ENCODE results near the gene CEMIP. TPM values are rescaled to one million over a fixed set of nuclear protein-coding genes. Genes with fewer than 3 reads are reported as not detected.

The CEMIP gene
- total and polyA plus RNA-seq, 2 of the 4 experiments (the other 2 are of a cell fraction): 63.8 to 78.0 TPM

DNA sequence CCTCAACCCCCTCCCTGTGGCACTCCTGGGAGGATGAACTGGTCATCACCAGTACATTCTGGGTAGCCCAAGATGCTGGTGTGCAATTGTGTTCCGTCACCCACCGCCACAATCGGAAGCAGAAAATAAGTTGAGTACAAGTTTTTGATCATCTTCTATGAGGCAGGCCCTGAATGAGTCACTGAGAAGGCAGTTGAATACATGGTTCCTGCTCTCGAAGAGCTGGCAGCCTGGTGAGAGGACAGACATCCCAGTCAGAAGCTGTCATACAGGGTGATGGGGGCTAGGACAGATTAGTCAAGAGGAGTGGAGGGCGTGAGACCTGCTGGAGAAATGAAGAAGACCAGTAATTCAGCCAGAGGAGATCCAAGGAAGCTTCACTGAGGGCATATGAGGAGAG, 6.2 kb downstream of the CEMIP start:
- Histone ChIP-seq H3K4ac (ENCODE audit: low read depth, low read length) (no peak overlapping the region), H3K23ac (ENCODE audit: low read depth, low read length) (no peak overlapping the region), H3K9me1 (ENCODE audit: insufficient read depth, low read length) (peaks cover 11% of the 10 kb centered on the region), H2BK20ac (ENCODE audit: low read depth, low read length) (no peak overlapping the region), H2BK5ac (ENCODE audit: low read depth, low read length, poor library complexity, severe bottlenecking) (no peak overlapping the region), H3K4me1 (ENCODE audit: control insufficient read depth, insufficient read depth, low read length) (peaks cover 26% of the 10 kb centered on the region), H3K27ac (ENCODE audit: insufficient read depth, low read length) (no peak overlapping the region), H4K91ac (ENCODE audit: insufficient read depth, low read depth, low read length) (no peak overlapping the region), H2AK5ac (ENCODE audit: low read depth, low read length) (no peak overlapping the region), H3K79me1 (ENCODE audit: low read depth in 1 of 2, low read length in 2 of 2) (peaks cover 6 to 60% of the 10 kb centered on the region in 2 experiments; a peak in 3 of 4 replicates), H2AFZ (replicated peaks; ENCODE audit: low read length, poor library complexity) (no peak overlapping the region), H3K4me3 (ENCODE audit: insufficient read depth, low read depth, low read length) (no peak overlapping the region), H3K27me3 (ENCODE audit: control insufficient read depth, insufficient read depth, low read length) (no peaks in the 10 kb centered on the region), H4K5ac (ENCODE audit: low read depth, low read length) (no peak overlapping the region), H3K4me2 (ENCODE audit: low read depth, low read length) (no peak overlapping the region; the same call in 1 of the 2 replicates), H4K20me1 (ENCODE audit: insufficient read depth, low read length) (peaks cover 90% of the 10 kb centered on the region), H3K36me3 (ENCODE audit: control insufficient read depth, insufficient read depth, low read length) (peaks cover 60% of the 10 kb centered on the region), H2BK15ac (ENCODE audit: low read depth, low read length) (no peak overlapping the region), H2AK9ac (replicated peaks; ENCODE audit: low read depth, low read length, poor library complexity) (no peak overlapping the region), H3K18ac (ENCODE audit: low read depth, low read length) (no peak overlapping the region), H4K8ac (ENCODE audit: low read depth in 2 of 2, low read length in 2 of 2) (no peak overlapping the region), H2BK120ac (ENCODE audit: low read depth, low read length) (no peak overlapping the region), H3K9me3 (ENCODE audit: control insufficient read depth, insufficient read depth, low read length) (no peaks in the 10 kb centered on the region), H3K9ac (ENCODE audit: low read depth, low read length) (no peak overlapping the region), H3K14ac (replicated peaks; ENCODE audit: low read depth, low read length) (no peak overlapping the region), H3K56ac (ENCODE audit: extremely low read depth, insufficient read depth, low read length) (no peak overlapping the region)
- ChIA-PET CTCF (interaction anchor here (2.3 kb wide), 1 partner anchor 9 kb away, joined by 7 read pairs; no protein-coding TSS in a partner anchor), POLR2A (ENCODE audit: unreplicated experiment) (no interaction called here)
- intact Hi-C loops (cut with micrococcal nuclease): no loop called here
- DNase-seq: peak; percentile 60
- in situ Hi-C loops (cut with MboI; ENCODE audit: low sequenced_read_pairs): no loop called here
- TF ChIP-seq, protein P1, sequence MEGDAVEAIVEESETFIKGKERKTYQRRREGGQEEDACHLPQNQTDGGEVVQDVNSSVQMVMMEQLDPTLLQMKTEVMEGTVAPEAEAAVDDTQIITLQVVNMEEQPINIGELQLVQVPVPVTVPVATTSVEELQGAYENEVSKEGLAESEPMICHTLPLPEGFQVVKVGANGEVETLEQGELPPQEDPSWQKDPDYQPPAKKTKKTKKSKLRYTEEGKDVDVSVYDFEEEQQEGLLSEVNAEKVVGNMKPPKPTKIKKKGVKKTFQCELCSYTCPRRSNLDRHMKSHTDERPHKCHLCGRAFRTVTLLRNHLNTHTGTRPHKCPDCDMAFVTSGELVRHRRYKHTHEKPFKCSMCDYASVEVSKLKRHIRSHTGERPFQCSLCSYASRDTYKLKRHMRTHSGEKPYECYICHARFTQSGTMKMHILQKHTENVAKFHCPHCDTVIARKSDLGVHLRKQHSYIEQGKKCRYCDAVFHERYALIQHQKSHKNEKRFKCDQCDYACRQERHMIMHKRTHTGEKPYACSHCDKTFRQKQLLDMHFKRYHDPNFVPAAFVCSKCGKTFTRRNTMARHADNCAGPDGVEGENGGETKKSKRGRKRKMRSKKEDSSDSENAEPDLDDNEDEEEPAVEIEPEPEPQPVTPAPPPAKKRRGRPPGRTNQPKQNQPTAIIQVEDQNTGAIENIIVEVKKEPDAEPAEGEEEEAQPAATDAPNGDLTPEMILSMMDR (conservative IDR thresholded peaks at IDR 0.05; ENCODE audit: low read depth, low read length): no peak
- no peak for TF ChIP-seq MXI1 (IDR thresholded peaks at IDR 0.05; ENCODE audit: borderline replicate concordance, low read depth, low read length)
- TF ChIP-seq MAZ (IDR thresholded peaks at IDR 0.05; ENCODE audit: borderline replicate concordance, low read depth, low read length): no peak
- TF ChIP-seq RFX5 (IDR thresholded peaks at IDR 0.05; ENCODE audit: low read depth, low read length): no peak
- no peak for TF ChIP-seq CEBPB (IDR thresholded peaks at IDR 0.05; ENCODE audit: low read depth, low read length)
- no peak for TF ChIP-seq SMC3 (IDR thresholded peaks at IDR 0.05; ENCODE audit: low read depth, low read length)
- no peak for TF ChIP-seq CHD1 (IDR thresholded peaks at IDR 0.05; ENCODE audit: low read depth, low read length)
- TF ChIP-seq NFE2L2 (IDR thresholded peaks at IDR 0.05; ENCODE audit: low read depth, low read length): no peak
- no peak for TF ChIP-seq BHLHE40 (IDR thresholded peaks at IDR 0.05; ENCODE audit: low read depth, low read length)
- no peak for TF ChIP-seq RAD21 (IDR thresholded peaks at IDR 0.05; ENCODE audit: low read length)
- TF ChIP-seq MAFK (IDR thresholded peaks at IDR 0.05; ENCODE audit: low read depth, low read length): no peak
- no peak for TF ChIP-seq FOS (IDR thresholded peaks at IDR 0.05; ENCODE audit: low read depth, low read length)
- TF ChIP-seq, protein P2, sequence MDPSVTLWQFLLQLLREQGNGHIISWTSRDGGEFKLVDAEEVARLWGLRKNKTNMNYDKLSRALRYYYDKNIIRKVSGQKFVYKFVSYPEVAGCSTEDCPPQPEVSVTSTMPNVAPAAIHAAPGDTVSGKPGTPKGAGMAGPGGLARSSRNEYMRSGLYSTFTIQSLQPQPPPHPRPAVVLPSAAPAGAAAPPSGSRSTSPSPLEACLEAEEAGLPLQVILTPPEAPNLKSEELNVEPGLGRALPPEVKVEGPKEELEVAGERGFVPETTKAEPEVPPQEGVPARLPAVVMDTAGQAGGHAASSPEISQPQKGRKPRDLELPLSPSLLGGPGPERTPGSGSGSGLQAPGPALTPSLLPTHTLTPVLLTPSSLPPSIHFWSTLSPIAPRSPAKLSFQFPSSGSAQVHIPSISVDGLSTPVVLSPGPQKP (IDR thresholded peaks at IDR 0.05; ENCODE audit: borderline replicate concordance, low read depth, low read length): no peak
- TF ChIP-seq, protein P3, sequence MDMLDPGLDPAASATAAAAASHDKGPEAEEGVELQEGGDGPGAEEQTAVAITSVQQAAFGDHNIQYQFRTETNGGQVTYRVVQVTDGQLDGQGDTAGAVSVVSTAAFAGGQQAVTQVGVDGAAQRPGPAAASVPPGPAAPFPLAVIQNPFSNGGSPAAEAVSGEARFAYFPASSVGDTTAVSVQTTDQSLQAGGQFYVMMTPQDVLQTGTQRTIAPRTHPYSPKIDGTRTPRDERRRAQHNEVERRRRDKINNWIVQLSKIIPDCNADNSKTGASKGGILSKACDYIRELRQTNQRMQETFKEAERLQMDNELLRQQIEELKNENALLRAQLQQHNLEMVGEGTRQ (IDR thresholded peaks at IDR 0.05; ENCODE audit: low read depth, low read length): no peak
- TF ChIP-seq RCOR1 (IDR thresholded peaks at IDR 0.05; ENCODE audit: insufficient replicate concordance, low read length): no peak
- no peak for TF ChIP-seq POLR2A (IDR thresholded peaks at IDR 0.05; ENCODE audit: low read depth, low read length)
- WGBS, 2 experiments (ENCODE audit: extremely low coverage in 2 of 2, insufficient read length in 1 of 2): 75% methylated on average over 4 of the region's 5 CpGs; no CpG with 5 or more reads in 1 of the 2 experiments
- ATAC-seq (ENCODE audit: low read depth): no peak
- no TSS peak for BruUV-seq (replicated peaks)
- dilution Hi-C loops (cut with HindIII; ENCODE audit: low sequenced_read_pairs, unreplicated experiment): no loop called here

All from IMR-90 (cell line).